HepG2 (cell line): ENCODE results near the gene RRP12. TPM values are rescaled to one million over a fixed set of nuclear protein-coding genes. Genes with fewer than 3 reads are reported as not detected.
A peak's percentile ranks its signal among the peaks of the same experiment; 100 is the strongest.

Source experiments
- DBP ChIP-seq: sonication (generic); formaldehyde crosslinking; IDR thresholded peaks from 2 replicates; pipeline ENCODE4 v1.4.0; 2020; ENCODE audit warnings: missing genetic modification reagents; ENCODE audit errors: not compliant biosample characterization
- ELF3 ChIP-seq: IDR thresholded peaks from 2 replicates; pipeline ENCODE4 v1.6.1; 2016; ENCODE audit warnings: missing genetic modification reagents, missing compliant biosample characterization
- FOSL2 ChIP-seq: sonication (generic); formaldehyde crosslinking; IDR thresholded peaks from 2 replicates; pipeline ENCODE4 v1.4.0; 2020; ENCODE audit warnings: missing genetic modification reagents
- KDM5A ChIP-seq: fragments of 200-600 bp; sonication (generic); IDR thresholded peaks from 2 replicates; pipeline ENCODE4 v1.7.0; 2018; ENCODE audit warnings: antibody characterized with exemption, mild to moderate bottlenecking, low read length, borderline replicate concordance
- KMT2A ChIP-seq: sonication (generic); formaldehyde crosslinking; IDR thresholded peaks from 2 replicates; pipeline ENCODE4 v1.4.0; 2020; ENCODE audit warnings: missing genetic modification reagents
- KMT2B ChIP-seq: IDR thresholded peaks from 2 replicates; pipeline ENCODE4 v1.6.1; 2016; ENCODE audit warnings: missing genetic modification reagents, missing compliant biosample characterization
- MAFF ChIP-seq: IDR thresholded peaks from 2 replicates; pipeline ENCODE4 v1.6.1; 2011; ENCODE audit warnings: low read depth, low read length, improper control_type of control experiment
- PAF1 ChIP-seq: IDR thresholded peaks from 2 replicates; pipeline ENCODE4 v1.6.1; 2016; ENCODE audit warnings: missing genetic modification reagents, missing compliant biosample characterization
- SAP130 ChIP-seq: IDR thresholded peaks from 2 replicates; pipeline ENCODE4 v1.6.1; 2016; ENCODE audit warnings: low read depth
- SOX6 ChIP-seq, 2 experiments: fragments of 450-650 bp in 1 of 2; sonication (generic) in 1 of 2; formaldehyde crosslinking in 1 of 2; IDR thresholded peaks; 2 replicates each; pipeline versions ENCODE4 v1.4.0 to v1.6.1; 2017 to 2020; ENCODE audit warnings: antibody characterized with exemption in 1 of 2, mild to moderate bottlenecking in 1 of 2, missing genetic modification reagents in 1 of 2
- STAG1 ChIP-seq: sonication (generic); formaldehyde crosslinking; IDR thresholded peaks from 2 replicates; pipeline ENCODE4 v1.4.0; 2020; ENCODE audit warnings: missing genetic modification reagents
- STAT5B ChIP-seq: sonication (generic); formaldehyde crosslinking; IDR thresholded peaks from 2 replicates; pipeline ENCODE4 v1.4.0; 2020; ENCODE audit warnings: missing genetic modification reagents
- YEATS4 ChIP-seq: sonication (generic); formaldehyde crosslinking; IDR thresholded peaks from 2 replicates; pipeline ENCODE4 v1.4.0; 2020; ENCODE audit warnings: missing genetic modification reagents, borderline replicate concordance
- ZFY ChIP-seq: sonication (generic); formaldehyde crosslinking; IDR thresholded peaks from 2 replicates; pipeline ENCODE4 v1.4.0; 2020; ENCODE audit warnings: missing genetic modification reagents
- ZNF225 ChIP-seq: sonication (generic); formaldehyde crosslinking; IDR thresholded peaks from 2 replicates; pipeline ENCODE4 v1.4.0; 2020; ENCODE audit warnings: mild to moderate bottlenecking, missing genetic modification reagents
- ZNF317 ChIP-seq: sonication (generic); formaldehyde crosslinking; IDR thresholded peaks from 2 replicates; pipeline ENCODE4 v1.5.0; 2020; ENCODE audit warnings: mild to moderate bottlenecking, missing genetic modification reagents
- ZNF331 ChIP-seq: sonication (generic); formaldehyde crosslinking; IDR thresholded peaks from 2 replicates; pipeline ENCODE4 v1.4.0; 2020; ENCODE audit warnings: missing genetic modification reagents
- ZNF501 ChIP-seq: sonication (generic); formaldehyde crosslinking; IDR thresholded peaks from 2 replicates; pipeline ENCODE4 v1.5.1; 2020; ENCODE audit warnings: mild to moderate bottlenecking, moderate library complexity, missing genetic modification reagents
- ZNF710 ChIP-seq: sonication (generic); formaldehyde crosslinking; IDR thresholded peaks from 2 replicates; pipeline ENCODE4 v1.5.0; 2020; ENCODE audit warnings: mild to moderate bottlenecking, missing genetic modification reagents, borderline replicate concordance
- ZNF766 ChIP-seq: sonication (generic); formaldehyde crosslinking; IDR thresholded peaks from 2 replicates; pipeline ENCODE4 v1.5.0; 2020; ENCODE audit warnings: missing genetic modification reagents, borderline replicate concordance
- polyA plus RNA-seq, 8 experiments: library from polyadenylated mRNA; depleted of rRNA in 3 of 8; stranded (reverse) in 7 of 8; unstranded in 1 of 8; fragments of >200 nt; fragmentation: Illumina TruSeq in 4 of 8; extraction: Trizol in 4 of 8; gene quantifications; 2 replicates each; pipeline versions ENCODE4 v1.2.1 to v1.2.3, GENCODE V29; 2011 to 2016; ENCODE audit warnings: low read depth in 4 of 8, missing spikeins in 1 of 8, mixed read lengths in 1 of 8; ENCODE audit not compliant: insufficient read depth in 1 of 8
- total RNA-seq, 5 experiments: library from RNA; depleted of rRNA; stranded (reverse); fragments of >200 nt; fragmentation: Illumina TruSeq; extraction: Trizol; gene quantifications; 2 replicates each; pipeline ENCODE4 v1.2.3, GENCODE V29; 2016; ENCODE audit warnings: low read depth in 1 of 5
- TF ChIP-seq, protein P1 (sequence below): sonication (generic); formaldehyde crosslinking; IDR thresholded peaks from 2 replicates; pipeline ENCODE4 v1.8.0; 2022; ENCODE audit warnings: missing genetic modification reagents, mild to moderate bottlenecking, inconsistent platforms, borderline replicate concordance
- TF ChIP-seq, protein P2 (sequence below): sonication (generic); formaldehyde crosslinking; IDR thresholded peaks from 2 replicates; pipeline ENCODE4 v1.5.0; 2020; ENCODE audit warnings: mild to moderate bottlenecking, missing genetic modification reagents, moderate library complexity
- TF ChIP-seq, protein P3 (sequence below): sonication (generic); formaldehyde crosslinking; IDR thresholded peaks from 2 replicates; pipeline ENCODE4 v1.8.1; 2023; ENCODE audit warnings: mild to moderate bottlenecking, missing genetic modification reagents

Gene RRP12
- total and polyA plus RNA-seq, 2 of the 13 experiments (the other 11 are each of a cell fraction or from before 2014, with no cell fraction given), result 13.2 to 39.4 TPM

DNA sequence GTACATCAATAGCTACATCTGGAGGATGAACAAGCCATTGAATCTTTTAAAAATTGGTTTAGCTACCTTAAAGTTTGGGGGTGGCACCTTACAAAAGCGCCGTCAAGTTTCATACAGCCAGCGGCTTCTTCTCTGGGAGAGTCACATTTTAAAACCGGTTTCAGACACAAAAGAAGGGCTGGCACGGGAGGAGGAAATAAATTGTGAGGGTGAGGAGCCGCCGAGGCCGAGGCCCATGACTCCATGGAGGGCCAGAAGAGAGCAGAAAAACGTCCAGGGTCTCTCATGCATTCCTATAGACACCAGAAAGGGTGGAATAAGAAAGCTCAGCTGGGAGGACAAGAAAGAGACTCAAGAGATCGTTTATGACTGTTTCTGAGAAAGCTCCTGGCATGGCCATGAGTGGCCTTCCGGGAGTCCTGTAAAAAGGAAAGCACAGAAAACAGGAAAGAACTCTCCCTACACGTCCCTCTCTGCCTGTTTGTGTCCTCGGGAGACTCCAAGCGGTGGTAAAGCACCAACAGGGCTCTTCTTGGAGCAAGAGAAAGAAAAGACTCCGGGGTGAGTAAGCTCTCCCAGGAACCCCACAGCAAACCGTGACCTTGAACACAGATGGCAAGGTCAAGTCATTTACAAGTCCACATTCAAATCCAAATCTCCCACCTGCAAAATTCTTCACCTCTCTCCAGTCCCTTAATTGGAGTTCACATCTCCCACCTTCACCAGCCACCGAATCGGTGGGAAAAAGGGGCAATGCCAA is 68.4 kb downstream of the RRP12 start (continued):
- TF ChIP-seq KDM5A (peak; percentile 42; the same call in 1 of the 2 replicates), FOSL2 (CRISPR knock-in tag) (peak; percentile 40; the same call in 1 of the 2 replicates), STAG1 (CRISPR knock-in tag) (peak; percentile 74), SOX6 (IDR thresholded peaks at IDR 0.05) (no peak), SOX6 (CRISPR knock-in tag; IDR thresholded peaks at IDR 0.05) (peak; percentile 46), KMT2A (CRISPR knock-in tag) (peak; percentile 65; the same call in 1 of the 2 replicates), KMT2B (0 out of 2 replicates have a peak, but pooled peaks have one; percentile 10), ZNF317 (CRISPR knock-in tag) (0 out of 2 replicates have a peak, but pooled peaks have one; percentile 49), ZFY (CRISPR knock-in tag) (peak; percentile 28; the same call in 1 of the 2 replicates), ZNF331 (CRISPR knock-in tag) (no peak), DBP (CRISPR knock-in tag) (no peak), YEATS4 (peak; percentile 65; the same call in 1 of the 2 replicates), SAP130 (CRISPR knock-in tag) (peak; percentile 58; the same call in 1 of the 2 replicates), ZNF225 (CRISPR knock-in tag) (no peak), PAF1 (CRISPR knock-in tag) (no peak), ZNF501 (CRISPR knock-in tag) (peak; percentile 52), ELF3 (CRISPR knock-in tag) (peak; percentile 81), STAT5B (no peak), ZNF766 (CRISPR knock-in tag) (0 out of 2 replicates have a peak, but pooled peaks have one; percentile 37), MAFF (no peak), ZNF710 (peak; percentile 25; the same call in 1 of the 2 replicates)
- TF ChIP-seq, protein P1, sequence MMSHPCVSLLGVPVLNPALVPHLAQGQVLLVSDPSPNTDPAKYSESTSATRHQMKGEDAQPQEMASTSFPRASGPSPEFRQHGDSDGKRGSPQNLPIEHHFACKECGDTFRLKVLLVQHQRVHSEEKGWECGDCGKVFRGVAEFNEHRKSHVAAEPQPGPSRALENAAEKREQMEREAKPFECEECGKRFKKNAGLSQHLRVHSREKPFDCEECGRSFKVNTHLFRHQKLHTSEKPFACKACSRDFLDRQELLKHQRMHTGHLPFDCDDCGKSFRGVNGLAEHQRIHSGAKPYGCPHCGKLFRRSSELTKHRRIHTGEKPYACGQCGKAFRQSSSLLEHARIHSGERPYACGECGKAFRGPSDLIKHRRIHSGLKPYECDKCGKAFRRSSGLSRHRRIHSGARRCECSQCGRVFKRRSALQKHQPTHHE (CRISPR knock-in tag), result no peak
- TF ChIP-seq, protein P2, sequence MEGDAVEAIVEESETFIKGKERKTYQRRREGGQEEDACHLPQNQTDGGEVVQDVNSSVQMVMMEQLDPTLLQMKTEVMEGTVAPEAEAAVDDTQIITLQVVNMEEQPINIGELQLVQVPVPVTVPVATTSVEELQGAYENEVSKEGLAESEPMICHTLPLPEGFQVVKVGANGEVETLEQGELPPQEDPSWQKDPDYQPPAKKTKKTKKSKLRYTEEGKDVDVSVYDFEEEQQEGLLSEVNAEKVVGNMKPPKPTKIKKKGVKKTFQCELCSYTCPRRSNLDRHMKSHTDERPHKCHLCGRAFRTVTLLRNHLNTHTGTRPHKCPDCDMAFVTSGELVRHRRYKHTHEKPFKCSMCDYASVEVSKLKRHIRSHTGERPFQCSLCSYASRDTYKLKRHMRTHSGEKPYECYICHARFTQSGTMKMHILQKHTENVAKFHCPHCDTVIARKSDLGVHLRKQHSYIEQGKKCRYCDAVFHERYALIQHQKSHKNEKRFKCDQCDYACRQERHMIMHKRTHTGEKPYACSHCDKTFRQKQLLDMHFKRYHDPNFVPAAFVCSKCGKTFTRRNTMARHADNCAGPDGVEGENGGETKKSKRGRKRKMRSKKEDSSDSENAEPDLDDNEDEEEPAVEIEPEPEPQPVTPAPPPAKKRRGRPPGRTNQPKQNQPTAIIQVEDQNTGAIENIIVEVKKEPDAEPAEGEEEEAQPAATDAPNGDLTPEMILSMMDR (CRISPR knock-in tag), result peak; percentile 80
- TF ChIP-seq, protein P3, sequence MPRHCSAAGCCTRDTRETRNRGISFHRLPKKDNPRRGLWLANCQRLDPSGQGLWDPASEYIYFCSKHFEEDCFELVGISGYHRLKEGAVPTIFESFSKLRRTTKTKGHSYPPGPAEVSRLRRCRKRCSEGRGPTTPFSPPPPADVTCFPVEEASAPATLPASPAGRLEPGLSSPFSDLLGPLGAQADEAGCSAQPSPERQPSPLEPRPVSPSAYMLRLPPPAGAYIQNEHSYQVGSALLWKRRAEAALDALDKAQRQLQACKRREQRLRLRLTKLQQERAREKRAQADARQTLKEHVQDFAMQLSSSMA (CRISPR knock-in tag), result 0 out of 2 replicates have a peak, but pooled peaks have one; percentile 34
